GM18861 (cell line): ENCODE results near the gene HMGCS2.

Experiments used
- ATAC-seq: cut with Tn5 transposase; IDR thresholded peaks from one replicate; pipeline ENCODE4 v1.9.1; 2021; ENCODE audit not compliant: unreplicated experiment

The HMGCS2 gene

GRCh38 chr1:119762953-119763352 lies 5.8 kb downstream of the HMGCS2 start:
- no peak for ATAC-seq

- no peak for ATAC-seq
Observed at GRCh38 chr1:119762409-119762808, 6.3 kb downstream of the HMGCS2 start.

- ATAC-seq, result no peak
Observed at GRCh38 chr1:119758584-119758983, 10.1 kb downstream of the HMGCS2 start.

- ATAC-seq, result no peak
Observed at GRCh38 chr1:119752592-119752991, 16.1 kb downstream of the HMGCS2 start.

- ATAC-seq, result no peak
Observed at GRCh38 chr1:119748040-119748439, 20.7 kb downstream of the HMGCS2 start.

GRCh38 chr1:119747451-119747850 lies 21.3 kb downstream of the HMGCS2 start:
- no peak for ATAC-seq

- no peak for ATAC-seq
Observed at GRCh38 chr1:119745034-119745433, 23.7 kb downstream of the HMGCS2 start.

GRCh38 chr1:119744598-119744942 lies 24.1 kb downstream of the HMGCS2 start:
- no peak for ATAC-seq

- no peak for ATAC-seq
Observed at GRCh38 chr1:119743776-119744597, 24.7 kb downstream of the HMGCS2 start.

GRCh38 chr1:119743308-119743707 lies 25.4 kb downstream of the HMGCS2 start:
- no peak for ATAC-seq

- no peak for ATAC-seq
Observed at GRCh38 chr1:119742677-119743076, 26.0 kb downstream of the HMGCS2 start.

GRCh38 chr1:119742202-119742601 lies 26.5 kb downstream of the HMGCS2 start:
- ATAC-seq, result no peak

GRCh38 chr1:119740896-119741780 lies 27.6 kb downstream of the HMGCS2 start:
- ATAC-seq, result no peak

- no peak for ATAC-seq
Observed at GRCh38 chr1:119740261-119740660, 28.4 kb downstream of the HMGCS2 start.

- no peak for ATAC-seq
Observed at GRCh38 chr1:119739150-119739549, 29.6 kb downstream of the HMGCS2 start.

GRCh38 chr1:119738100-119738720 lies 30.5 kb downstream of the HMGCS2 start:
- ATAC-seq, result no peak

- ATAC-seq, result no peak
Observed at GRCh38 chr1:119737040-119737682, 31.5 kb downstream of the HMGCS2 start.

GRCh38 chr1:119736649-119737039 lies 32.1 kb downstream of the HMGCS2 start:
- no peak for ATAC-seq

- ATAC-seq, result no peak
Observed at GRCh38 chr1:119735217-119735616, 33.5 kb downstream of the HMGCS2 start.

- no peak for ATAC-seq
Observed at GRCh38 chr1:119733754-119734153, 35.0 kb downstream of the HMGCS2 start.

- no peak for ATAC-seq
Observed at GRCh38 chr1:119732465-119733168, 36.1 kb downstream of the HMGCS2 start.
